NT2/D1 (cell line): ENCODE results near the gene RAPSN.

Source experiments
- DNase-seq: peaks from one replicate; pipeline ENCODE4 v3.0.0-alpha.2; 2011; ENCODE audit warnings: low read depth, low spot score
- H3K27me3 ChIP-seq: 2 replicates; pipeline ENCODE4 v1.6.0; 2011; ENCODE audit warnings: mild to moderate bottlenecking; ENCODE audit not compliant: insufficient read length, insufficient read depth
- H3K36me3 ChIP-seq: 2 replicates; pipeline ENCODE4 v1.6.1; 2011; ENCODE audit warnings: mild to moderate bottlenecking, low read length, mixed read lengths; ENCODE audit not compliant: insufficient read depth, insufficient read length
- H3K4me1 ChIP-seq: 2 replicates; pipeline ENCODE4 v1.5.1; 2011; ENCODE audit not compliant: insufficient read depth, insufficient read length
- H3K4me3 ChIP-seq: 2 replicates; pipeline ENCODE4 v1.5.1; 2011; ENCODE audit warnings: low read depth; ENCODE audit not compliant: insufficient read length
- H3K9ac ChIP-seq: 2 replicates; pipeline ENCODE4 v1.6.0; 2011; ENCODE audit warnings: low read depth; ENCODE audit not compliant: insufficient read length
- H3K9me3 ChIP-seq: 2 replicates; pipeline ENCODE4 v1.5.1; 2011; ENCODE audit warnings: mild to moderate bottlenecking, low read length; ENCODE audit not compliant: insufficient read depth
- SUZ12 ChIP-seq: IDR thresholded peaks from 2 replicates; pipeline ENCODE4 v1.6.1; 2011; ENCODE audit not compliant: insufficient read length, insufficient read depth; ENCODE audit errors: extremely low read depth
- YY1 ChIP-seq: IDR thresholded peaks from 2 replicates; pipeline ENCODE4 v1.6.1; 2011; ENCODE audit not compliant: insufficient read length, insufficient read depth
- ZNF274 ChIP-seq: IDR thresholded peaks from 2 replicates; pipeline ENCODE4 v1.6.1; 2011; ENCODE audit warnings: mild to moderate bottlenecking, low read depth, low read length

The RAPSN gene

GRCh38 chr11:47415949-47416472 is 32.9 kb downstream of the RAPSN start:
- H3K4me1 ChIP-seq: peaks cover 32% of the 10 kb centered on the region

GRCh38 chr11:47415091-47415854 is 33.7 kb downstream of the RAPSN start:
- H3K4me1 ChIP-seq: peaks cover 32% of the 10 kb centered on the region
- no peak for TF ChIP-seq YY1
- no peak for TF ChIP-seq SUZ12
- TF ChIP-seq ZNF274: no peak
- no peaks in the 10 kb centered on the region for H3K9me3 ChIP-seq
- peaks cover 89% of the 10 kb centered on the region for H3K36me3 ChIP-seq
- no peak overlapping the region for H3K4me3 ChIP-seq
- DNase-seq: no peak
- peak overlapping the region; percentile 72 for H3K9ac ChIP-seq
- H3K27me3 ChIP-seq: no peaks in the 10 kb centered on the region

More at GRCh38 chr11:47415949-47416472, 32.9 kb downstream of the RAPSN start:
- Histone ChIP-seq H3K4me3 (no peak overlapping the region), H3K9ac (peak overlapping the region; percentile 72), H3K36me3 (peaks cover 89% of the 10 kb centered on the region), H3K27me3 (no peaks in the 10 kb centered on the region), H3K9me3 (no peaks in the 10 kb centered on the region)
- no peak for TF ChIP-seq SUZ12
- no peak for TF ChIP-seq ZNF274
- no peak for TF ChIP-seq YY1
- peak; percentile 42 for DNase-seq

GRCh38 chr11:47414685-47415070 is 34.3 kb downstream of the RAPSN start:
- DNase-seq: no peak
- Histone ChIP-seq H3K4me1 (peaks cover 32% of the 10 kb centered on the region), H3K9me3 (no peaks in the 10 kb centered on the region), H3K27me3 (no peaks in the 10 kb centered on the region), H3K36me3 (peaks cover 85% of the 10 kb centered on the region), H3K4me3 (no peak overlapping the region), H3K9ac (peak overlapping the region; percentile 29)
- no peak for TF ChIP-seq ZNF274
- no peak for TF ChIP-seq YY1
- TF ChIP-seq SUZ12: no peak

GRCh38 chr11:47413908-47414684 is 34.8 kb downstream of the RAPSN start:
- Histone ChIP-seq H3K36me3 (peaks cover 81% of the 10 kb centered on the region), H3K4me3 (no peak overlapping the region), H3K4me1 (peaks cover 38% of the 10 kb centered on the region), H3K9ac (peak overlapping the region; percentile 29), H3K9me3 (no peaks in the 10 kb centered on the region), H3K27me3 (no peaks in the 10 kb centered on the region)
- DNase-seq: no peak
- TF ChIP-seq YY1: no peak
- TF ChIP-seq ZNF274: no peak
- no peak for TF ChIP-seq SUZ12

GRCh38 chr11:47413351-47413750 is 35.6 kb downstream of the RAPSN start:
- Histone ChIP-seq H3K4me1 (peaks cover 42% of the 10 kb centered on the region), H3K9me3 (no peaks in the 10 kb centered on the region), H3K9ac (no peak overlapping the region), H3K27me3 (no peaks in the 10 kb centered on the region), H3K36me3 (peaks cover 74% of the 10 kb centered on the region), H3K4me3 (no peak overlapping the region)
- TF ChIP-seq SUZ12 (no peak), YY1 (no peak), ZNF274 (no peak)
- no peak for DNase-seq

GRCh38 chr11:47411884-47412746 is 36.8 kb downstream of the RAPSN start:
- Histone ChIP-seq H3K9ac (peak overlapping the region; percentile 5), H3K4me1 (peaks cover 42% of the 10 kb centered on the region), H3K4me3 (no peak overlapping the region), H3K9me3 (no peaks in the 10 kb centered on the region), H3K27me3 (no peaks in the 10 kb centered on the region), H3K36me3 (peaks cover 63% of the 10 kb centered on the region)
- TF ChIP-seq SUZ12: no peak
- TF ChIP-seq ZNF274: no peak
- TF ChIP-seq YY1: no peak
- peak; percentile 44 for DNase-seq
